ENCODE measurements around the gene SPAG17. TPM values are rescaled to one million over a fixed set of nuclear protein-coding genes. Genes with fewer than 3 reads are reported as not detected.

The SPAG17 gene
- total and polyA plus RNA-seq, 2 of the 13 experiments (the other 11 are each of a cell fraction or from before 2014, with no cell fraction given): not detected

- H3K4me3 ChIP-seq (replicated peaks in 1 of 3; ENCODE audit: insufficient read depth in 1 of 3, low read depth in 2 of 3, low read length in 3 of 3): no peak overlapping the region
- DNase-seq (ENCODE audit: low spot score) (no peak), FAIRE-seq (no peak), ATAC-seq (no peak)
- H3K36me3 ChIP-seq (replicated peaks in 1 of 2; ENCODE audit: control insufficient read depth in 1 of 2, insufficient read depth in 2 of 2, low read length in 2 of 2): no peaks in the 10 kb centered on the region
- no peak overlapping the region for H2AFZ ChIP-seq (ENCODE audit: low read length)
- H3K27me3 ChIP-seq (ENCODE audit: control insufficient read depth in 1 of 2, insufficient read depth in 2 of 2, low read length in 2 of 2): no peaks in the 10 kb centered on the region
- H3K9me3 ChIP-seq (ENCODE audit: low read length): no peaks in the 10 kb centered on the region
- H3K4me1 ChIP-seq (ENCODE audit: insufficient read depth, low read length): no peaks in the 10 kb centered on the region
- H3K4me2 ChIP-seq (ENCODE audit: low read depth, low read length): no peak overlapping the region
- no peaks in the 10 kb centered on the region for H4K20me1 ChIP-seq (ENCODE audit: insufficient read depth, low read length)
- no peak overlapping the region for H3K27ac ChIP-seq (ENCODE audit: extremely low read length, insufficient read depth, low read length)
- no TSS peak for BruUV-seq (replicated peaks)
- H3K9ac ChIP-seq (ENCODE audit: insufficient read depth, low read depth, low read length): no peak overlapping the region
- 0% methylated on average over 3 of the region's 3 CpGs for WGBS (ENCODE audit: low lambda C conversion rate)
- TF ChIP-seq ZBTB33 (CRISPR knock-in tag; IDR thresholded peaks at IDR 0.05) (no peak), IRF1 (CRISPR knock-in tag; IDR thresholded peaks at IDR 0.05; ENCODE audit: low read depth) (no peak), NR2C2 (CRISPR knock-in tag; IDR thresholded peaks at IDR 0.05; ENCODE audit: borderline replicate concordance) (no peak), PPARG (CRISPR knock-in tag; conservative IDR thresholded peaks at IDR 0.05) (no peak), BCL3 (CRISPR knock-in tag; IDR thresholded peaks at IDR 0.05) (no peak), SOX5 (CRISPR knock-in tag; IDR thresholded peaks at IDR 0.05; ENCODE audit: borderline replicate concordance) (no peak), ZNF550 (CRISPR knock-in tag; IDR thresholded peaks at IDR 0.05; ENCODE audit: borderline replicate concordance) (no peak), KAT8 (CRISPR knock-in tag; IDR thresholded peaks at IDR 0.05) (no peak)
- ChIA-PET POLR2A (no interaction called here), CTCF (ENCODE audit: low intra/inter-chr PET ratio, low total read pairs) (no interaction called here)
- in situ Hi-C loops (cut with HindIII; ENCODE audit: extremely low pct_ligation_motif_present, low pct_unique_long_range_greater_than_20kb): no loop called here
- no peaks in the 10 kb centered on the region for H3K79me2 ChIP-seq (ENCODE audit: insufficient read depth, low read length)
- intact Hi-C loops (cut with micrococcal nuclease; ENCODE audit: unreplicated experiment): no loop called here
These were observed 145.9 kb downstream of the SPAG17 start for GRCh38 chr1:118039170-118039569.
